Adrenal gland (tissue), 12 donors: ENCODE results near the gene AUTS2. TPM values are rescaled to one million over a fixed set of nuclear protein-coding genes. Genes with fewer than 3 reads are reported as not detected.

ENCODE experiments used
- DNase-seq, 7 donors: peaks; one replicate each; pipeline ENCODE4 v3.0.0-alpha.2; 2019 to 2020
- H3K27ac ChIP-seq, 5 donors: fragments of 200-600 bp; sonication (generic) in 4 of 5; 1 replicate in 3 of 5; 2 replicates in 2 of 5; pipeline versions ENCODE4 v1.5.1 to v1.8.0; 2016 to 2020; ENCODE audit warnings: mild to moderate bottlenecking in 1 of 5
- H3K27me3 ChIP-seq: fragments of 200-600 bp; 2 replicates; pipeline ENCODE4 v1.8.0; 2021
- H3K36me3 ChIP-seq, 2 donors: fragments of 200-600 bp; replicated peaks in 1 of 2; 1 replicate in 1 of 2; 2 replicates in 1 of 2; pipeline versions ENCODE4 v1.5.1 to v1.8.0; 2018 to 2022
- H3K4me1 ChIP-seq, 2 donors: fragments of 200-600 bp; replicated peaks in 1 of 2; 1 replicate in 1 of 2; 2 replicates in 1 of 2; pipeline versions ENCODE4 v1.5.1 to v1.8.0; 2018 to 2021
- H3K4me3 ChIP-seq, 4 donors: fragments of 200-600 bp; sonication (generic) in 3 of 4; one replicate each; pipeline ENCODE4 v1.5.1; 2016 to 2018
- H3K9me3 ChIP-seq, 3 donors: fragments of 200-600 bp; sonication (generic) in 1 of 3; replicated peaks in 1 of 3; 1 replicate in 2 of 3; 2 replicates in 1 of 3; pipeline versions ENCODE4 v1.5.1 to v1.8.0; 2016 to 2021
- CTCF ChIP-seq, 6 experiments: fragments of 450-650 bp in 4 of 6; fragments of 200-600 bp in 2 of 6; sonication (generic) in 1 of 6; IDR thresholded peaks; 1 replicate in 5 of 6; 2 replicates in 1 of 6; pipeline versions ENCODE4 v1.5.1 to v1.8.0; 2016 to 2021; ENCODE audit warnings: antibody characterized with exemption in 6 of 6, mild to moderate bottlenecking in 2 of 6, moderate library complexity in 1 of 6
- POLR2A ChIP-seq, 2 donors: fragments of 450-650 bp; IDR thresholded peaks; one replicate each; pipeline ENCODE4 v1.6.1; 2017; ENCODE audit warnings: antibody characterized with exemption in 2 of 2, mild to moderate bottlenecking in 2 of 2, moderate library complexity in 1 of 2
- WGBS, 4 donors: extraction: QIAGEN DNeasy Blood & Tissue Kit in 2 of 4; methylation state at CpG; one replicate each; pipeline versions ENCODE4 v1.1.5 to v1.1.7; 2013 to 2017; 5-methylcytosine and 5-hydroxymethylcytosine counted together
- intact Hi-C, 2 donors: fragments of 100-400 bp; cut with DNase I; formaldehyde crosslinking; loops; one replicate each; pipeline versions ENCODE4 v1.14.1 to v1.15.0; 2022 to 2023
- polyA plus RNA-seq, 3 donors: library from polyadenylated mRNA; stranded (reverse); fragments of 200-250 nt in 2 of 3; fragments of 350-450 nt in 1 of 3; fragmentation: Illumina TruSeq in 1 of 3; extraction: RNeasy Lipid Tissue Mini Kit (QIAGEN cat#74804) in 1 of 3; gene quantifications; one replicate each; pipeline ENCODE4 v1.2.3, GENCODE V29; 2013 to 2014
- total RNA-seq, 9 donors: library from RNA; depleted of rRNA in 4 of 9; stranded (reverse); fragments of >200 nt in 4 of 9; fragments of 120-200 nt in 1 of 9; fragmentation: NEBNext Ultra II Directional in 1 of 9; extraction: Animal tissue kit (Norgen Biotek cat#: 25700) in 1 of 9; gene quantifications; one replicate each; pipeline versions ENCODE4 v1.1.0 to v1.2.4, GENCODE V29; 2013 to 2023
- donor health status: healthy with polysubstance abuse.
- donor health status: Bipolar disorder and iron deficiency.
- donor health status: DM: yes; HTN: yes; CAD: no.
- donor health status: DM: no; HTN: no; CAD: no.
- donor health status: DM: no; HTN: no; CAD: no.
- donor health status: DM: yes; HTN: yes; CAD: no.

Gene AUTS2
- total and polyA plus RNA-seq, 12 donors, result 6.4 to 44.0 (median 15.2) TPM

DNA sequence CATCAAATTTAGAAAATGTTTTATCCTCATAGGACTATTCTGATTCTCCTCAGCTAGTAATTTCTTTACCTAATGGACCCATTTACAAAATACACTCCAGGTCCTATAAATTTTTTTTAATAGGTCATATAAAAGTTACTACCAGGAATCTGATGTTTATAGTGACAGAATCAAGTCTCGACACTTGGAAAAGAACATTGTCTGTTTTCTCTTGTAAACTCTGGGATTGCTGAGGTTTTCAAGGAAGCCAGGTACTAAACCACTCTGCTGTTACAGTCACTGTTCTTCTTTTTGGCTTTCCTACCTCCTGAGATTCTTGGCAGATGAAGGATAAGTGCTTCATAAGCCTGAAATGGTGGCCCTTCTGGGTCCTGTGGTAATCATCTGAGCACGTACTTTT is 493.1 kb downstream of the AUTS2 start:
- intact Hi-C loops, result no loop called here

GRCh38 chr7:70092314-70093204 is 494.3 kb downstream of the AUTS2 start:
- TF ChIP-seq CTCF (IDR thresholded peaks at IDR 0.05), result no peak
- TF ChIP-seq POLR2A (IDR thresholded peaks at IDR 0.05), result no peak
- Histone ChIP-seq H3K4me1 (peaks cover 0 to 17% of the 10 kb centered on the region in 2 donors), H3K4me3 (no peak overlapping the region), H3K9me3 (no peaks in the 10 kb centered on the region), H3K27ac (no peak overlapping the region), H3K36me3 (no peaks in the 10 kb centered on the region), H3K27me3 (no peaks in the 10 kb centered on the region)
- WGBS, 4 donors, result 47 to 66% (median 62%) methylated on average over 12 of the region's 12 CpGs
- intact Hi-C loops, result no loop called here
- DNase-seq, result peak in 3 of 7 donors; percentile 8 to 20 (median 14)

More for the DNA sequence above, 493.1 kb downstream of the AUTS2 start:
- Histone ChIP-seq H3K9me3 (peaks cover 0 to 3% (median 0%) of the 10 kb centered on the region in 3 donors), H3K4me1 (peaks cover 0 to 14% of the 10 kb centered on the region in 2 donors), H3K27me3 (no peaks in the 10 kb centered on the region), H3K4me3 (no peak overlapping the region), H3K36me3 (no peaks in the 10 kb centered on the region), H3K27ac (no peak overlapping the region)
- 94 to 95% (median 94%) methylated on average over 2 of the region's 2 CpGs for WGBS, 4 donors
- DNase-seq, result no peak
- TF ChIP-seq POLR2A (IDR thresholded peaks at IDR 0.05), result no peak
- TF ChIP-seq CTCF (IDR thresholded peaks at IDR 0.05), result no peak

- H3K27me3 ChIP-seq, result no peaks in the 10 kb centered on the region
- 67 to 79% (median 72%) methylated on average over 4 of the region's 4 CpGs for WGBS, 4 donors
- peak in 6 of 7 donors; percentile 22 to 55 (median 33) for DNase-seq
- no peaks in the 10 kb centered on the region for H3K9me3 ChIP-seq
- no peaks in the 10 kb centered on the region for H3K36me3 ChIP-seq
- intact Hi-C loops, result no loop called here
- no peak for TF ChIP-seq CTCF (IDR thresholded peaks at IDR 0.05)
- no peak for TF ChIP-seq POLR2A (IDR thresholded peaks at IDR 0.05)
- no peak overlapping the region for H3K27ac ChIP-seq
- peaks cover 3 to 25% of the 10 kb centered on the region in 2 donors for H3K4me1 ChIP-seq
- H3K4me3 ChIP-seq, result no peak overlapping the region
These were observed 495.1 kb downstream of the AUTS2 start for GRCh38 chr7:70093205-70093904.

DNA sequence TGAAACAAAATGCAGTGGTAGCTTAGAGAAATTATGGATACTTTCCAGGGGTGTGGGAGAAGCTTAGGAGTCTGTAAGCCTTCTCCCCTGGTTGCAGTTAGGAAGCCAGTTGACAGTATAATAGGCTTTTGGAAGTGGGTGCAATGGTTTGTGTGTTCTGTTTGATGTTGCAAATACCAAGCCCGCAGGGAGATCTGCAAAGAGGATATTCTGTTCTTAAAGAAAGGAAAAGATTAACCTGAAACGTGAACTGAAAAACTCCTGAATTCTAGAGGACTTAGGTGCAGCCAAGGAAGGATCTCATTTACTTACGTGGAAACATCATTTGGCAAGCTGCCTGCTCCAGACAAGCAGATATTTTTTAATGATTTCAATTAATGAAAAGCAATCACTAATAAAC is 496.6 kb downstream of the AUTS2 start:
- H3K9me3 ChIP-seq, result no peaks in the 10 kb centered on the region
- H3K4me3 ChIP-seq, result no peak overlapping the region
- TF ChIP-seq CTCF (IDR thresholded peaks at IDR 0.05) (no peak), POLR2A (IDR thresholded peaks at IDR 0.05) (no peak)
- no peaks in the 10 kb centered on the region for H3K27me3 ChIP-seq
- H3K36me3 ChIP-seq, result no peaks in the 10 kb centered on the region
- DNase-seq, result no peak
- H3K27ac ChIP-seq, result no peak overlapping the region
- 82 to 89% (median 88%) methylated on average over 3 of the region's 3 CpGs for WGBS, 4 donors
- peaks cover 18 to 40% of the 10 kb centered on the region in 2 donors for H3K4me1 ChIP-seq
- intact Hi-C loops, result no loop called here
